ENCODE results near the gene PPP1R3A.

DNA sequence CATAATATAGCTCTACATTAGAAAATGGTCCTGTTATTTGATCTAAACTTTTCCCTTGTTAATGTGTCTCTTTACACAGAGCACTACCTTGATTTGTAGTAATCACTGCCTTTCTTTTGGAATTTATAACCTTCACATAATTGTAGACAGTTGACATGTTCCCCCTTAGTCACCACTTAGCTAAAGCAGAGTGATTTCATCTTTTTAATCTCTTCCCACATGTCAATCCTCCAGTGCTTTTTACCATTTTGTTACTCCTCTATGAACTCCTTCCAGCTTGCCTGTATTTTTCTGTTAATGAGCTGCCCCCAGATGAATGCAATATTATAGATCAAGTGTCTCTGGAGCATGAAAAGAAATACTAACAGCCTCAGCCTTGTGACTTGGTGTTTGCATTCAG is 2.6 kb upstream of the PPP1R3A start:
- no peak for TF ChIP-seq CTCF (conservative IDR thresholded peaks at IDR 0.05 in 1 of 2, IDR thresholded peaks at IDR 0.05 in 1 of 2; ENCODE audit: extremely low read depth in 1 of 2, insufficient read depth in 1 of 2, low read depth in 1 of 2, low read length in 2 of 2)
- TF ChIP-seq EZH2 (IDR thresholded peaks at IDR 0.05; ENCODE audit: borderline replicate concordance, low read length) = no peak

All from mammary epithelial cell (primary cell).